ENCODE data around the gene CPSF4.
A peak's percentile ranks its signal among the peaks of the same experiment; 100 is the strongest.

The CPSF4 gene

DNA sequence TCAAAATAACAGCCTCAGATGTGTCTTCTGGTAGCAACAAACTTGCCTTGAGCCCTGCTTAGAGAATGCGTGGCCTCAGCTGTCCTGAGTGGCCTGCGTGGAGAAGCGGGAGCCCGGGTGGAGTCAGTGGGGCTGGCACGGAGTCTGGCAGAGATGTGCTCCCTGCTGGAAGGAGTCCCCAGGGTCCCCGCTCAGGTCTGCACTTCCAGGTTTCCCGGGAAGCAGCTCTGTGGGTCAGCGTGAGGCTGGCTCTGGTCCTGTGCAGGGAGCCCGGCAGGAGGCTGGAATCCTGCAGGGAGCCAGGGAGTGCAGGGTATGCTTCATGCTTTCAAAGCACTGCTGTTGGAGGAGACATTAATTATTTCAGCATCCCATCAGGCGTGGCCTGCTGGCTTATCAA is 10.1 kb downstream of the CPSF4 start:
- DNase-seq (ENCODE audit: low spot score), result no peak

DNA sequence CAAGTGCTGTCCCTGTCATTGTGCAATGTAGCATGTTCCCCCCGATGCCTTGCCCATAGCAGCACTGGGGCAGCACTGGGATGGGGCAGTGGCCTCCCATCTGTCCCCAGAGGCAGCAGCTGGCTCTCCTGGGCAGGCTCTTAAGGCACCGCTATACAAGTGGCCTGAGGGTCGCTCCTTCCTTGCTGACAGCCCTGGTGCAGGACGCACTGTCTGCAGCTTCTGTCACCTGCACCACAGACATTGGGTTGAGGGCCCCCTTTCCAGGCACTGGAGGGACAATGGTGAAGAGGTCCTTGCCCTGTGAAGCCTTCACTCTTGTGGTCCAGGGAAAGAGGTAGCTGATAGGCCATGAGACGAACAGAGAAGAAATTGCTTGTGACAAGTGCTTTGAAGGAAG is 10.6 kb downstream of the CPSF4 start:
- no peak for DNase-seq (ENCODE audit: low spot score)

- DNase-seq (ENCODE audit: low spot score), result no peak
These were observed 13.2 kb downstream of the CPSF4 start for GRCh38 chr7:99451936-99452335.

DNA sequence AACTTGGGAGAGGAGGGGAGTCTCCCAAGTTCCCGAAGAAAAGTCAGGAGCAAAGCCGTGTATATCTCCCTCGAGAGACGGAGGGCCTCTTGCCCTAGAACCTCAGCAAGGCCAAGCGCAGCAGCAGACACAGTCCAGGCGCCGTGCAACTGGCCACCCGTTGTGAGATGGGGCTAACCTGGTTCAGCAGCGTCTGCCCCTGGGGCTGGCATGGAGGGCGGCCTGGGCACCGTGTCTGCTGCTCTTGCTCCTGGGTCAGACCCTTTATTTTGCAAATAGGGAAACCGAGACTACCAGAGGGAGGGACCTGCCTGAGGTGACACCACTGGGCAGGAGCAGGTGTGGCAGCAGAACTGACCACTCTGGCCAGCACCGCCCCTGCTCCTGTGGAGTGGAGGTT is 13.8 kb downstream of the CPSF4 start:
- DNase-seq (ENCODE audit: low spot score), result no peak

GRCh38 chr7:99453105-99453504 is 14.4 kb downstream of the CPSF4 start:
- no peak for DNase-seq (ENCODE audit: low spot score)

DNA sequence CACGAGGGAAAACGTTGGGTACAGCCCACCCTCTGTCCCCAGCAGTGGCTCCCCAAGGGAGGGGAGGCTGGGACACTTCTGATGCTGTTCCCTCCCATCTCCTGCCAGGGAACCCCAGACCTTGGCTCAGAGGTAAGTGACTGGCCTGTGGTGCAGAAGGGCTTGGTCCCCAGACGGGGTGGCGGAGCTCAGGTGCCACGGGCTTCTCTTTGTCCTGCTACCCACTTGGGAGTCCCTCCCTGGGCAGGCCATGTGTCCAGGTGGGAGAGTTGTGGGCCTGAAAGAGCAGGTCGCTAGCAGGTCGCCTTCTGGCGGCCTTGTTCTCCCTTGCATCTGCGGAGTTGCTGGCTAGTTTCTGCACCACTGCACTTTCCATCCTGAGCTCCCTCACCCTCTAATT is 17.1 kb downstream of the CPSF4 start:
- DNase-seq (ENCODE audit: low spot score), result no peak

GRCh38 chr7:99456288-99456687 is 17.5 kb downstream of the CPSF4 start:
- DNase-seq (ENCODE audit: low spot score), result no peak

DNA sequence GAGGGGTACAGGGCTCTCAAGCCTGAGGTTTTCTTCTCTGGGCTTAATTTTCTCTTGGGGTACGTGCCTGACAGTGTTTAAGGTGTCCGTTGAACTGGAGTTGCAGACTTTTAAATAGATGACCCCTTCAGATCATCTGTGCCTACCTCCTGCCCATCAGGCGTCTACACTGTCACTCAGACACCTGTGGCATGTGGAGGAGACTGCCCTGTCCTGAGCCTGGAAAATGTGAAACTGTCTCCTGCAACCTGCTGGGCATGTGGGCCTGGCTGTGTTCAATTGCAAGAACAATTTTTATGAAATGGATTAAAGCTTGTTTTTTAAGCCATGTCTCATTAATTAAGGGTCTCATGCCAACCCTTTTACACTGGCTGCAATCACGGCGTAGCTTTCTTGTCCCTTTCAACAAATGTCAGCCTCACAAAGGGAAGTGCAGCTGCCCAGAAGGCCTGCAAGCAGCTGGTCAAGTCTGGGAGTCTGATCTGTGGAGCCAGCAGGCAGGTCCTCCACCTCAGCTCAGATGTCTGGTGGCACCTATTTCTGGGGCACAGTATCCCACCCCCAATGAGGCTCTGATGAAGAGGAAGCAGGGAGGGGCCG is 18.4 kb downstream of the CPSF4 start:
- DNase-seq (ENCODE audit: low spot score), result no peak

DNA sequence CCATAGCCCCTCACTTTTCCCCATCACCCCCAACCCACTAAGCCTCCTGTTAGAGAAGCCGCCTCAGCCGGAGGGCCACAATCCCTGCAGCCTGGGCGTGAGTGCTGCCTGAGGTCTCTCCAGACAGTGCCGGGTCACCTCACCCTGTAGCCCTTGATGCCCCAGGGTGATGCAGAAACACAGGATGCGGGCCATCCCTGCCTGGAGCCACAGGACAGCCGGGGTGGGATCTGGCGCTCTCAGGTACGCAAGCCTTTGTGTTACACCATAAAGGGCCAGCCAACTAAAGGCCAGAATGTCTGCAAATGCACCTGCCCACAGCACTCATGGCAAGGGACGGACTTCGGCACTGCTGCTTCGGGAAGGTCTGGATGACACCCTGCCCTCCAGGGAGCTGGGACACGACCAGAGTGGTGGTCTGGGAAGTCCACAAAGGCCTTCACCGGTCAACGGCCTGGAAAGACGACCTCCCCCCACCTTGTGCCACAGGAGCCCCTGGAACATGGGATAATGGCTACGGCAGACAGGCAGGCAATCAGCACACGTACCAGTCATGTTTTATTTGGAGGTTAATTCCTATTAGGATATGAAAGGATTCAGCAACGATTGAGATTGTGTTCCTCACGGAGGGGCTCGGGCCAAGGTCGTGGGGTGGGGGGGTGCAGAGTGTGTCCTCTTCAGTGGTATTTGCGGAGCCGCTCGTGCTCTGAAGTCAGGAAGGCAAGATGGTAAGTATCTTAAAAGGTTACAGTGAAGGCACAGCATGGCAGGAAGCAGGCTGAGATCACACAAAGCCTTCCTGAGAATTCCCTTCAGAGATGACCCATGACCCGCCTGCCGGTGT is 19.1 kb downstream of the CPSF4 start:
- no peak for DNase-seq (ENCODE audit: low spot score)

GRCh38 chr7:99459087-99459486 is 20.3 kb downstream of the CPSF4 start:
- peak; percentile 42 for DNase-seq (ENCODE audit: low spot score)

DNA sequence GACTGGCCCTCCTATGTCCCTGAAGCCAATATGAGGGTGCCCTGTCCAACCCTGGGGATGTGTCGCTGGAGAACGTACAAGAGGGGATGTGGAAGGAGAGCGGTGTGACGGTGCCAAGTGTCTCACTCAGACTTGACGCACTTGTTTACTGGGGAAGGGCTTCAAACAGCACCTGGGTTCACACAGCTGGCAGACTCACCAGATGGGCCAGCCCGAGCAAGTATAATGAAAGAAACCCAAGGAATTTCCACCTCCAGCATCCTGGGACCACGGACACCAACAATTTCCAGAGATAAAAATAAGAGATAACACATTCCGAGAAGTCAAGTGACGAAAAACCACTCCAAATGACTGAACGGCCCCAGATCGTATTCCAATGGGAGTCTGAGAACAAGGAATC is 21.9 kb downstream of the CPSF4 start:
- no peak for DNase-seq (ENCODE audit: low spot score)

DNA sequence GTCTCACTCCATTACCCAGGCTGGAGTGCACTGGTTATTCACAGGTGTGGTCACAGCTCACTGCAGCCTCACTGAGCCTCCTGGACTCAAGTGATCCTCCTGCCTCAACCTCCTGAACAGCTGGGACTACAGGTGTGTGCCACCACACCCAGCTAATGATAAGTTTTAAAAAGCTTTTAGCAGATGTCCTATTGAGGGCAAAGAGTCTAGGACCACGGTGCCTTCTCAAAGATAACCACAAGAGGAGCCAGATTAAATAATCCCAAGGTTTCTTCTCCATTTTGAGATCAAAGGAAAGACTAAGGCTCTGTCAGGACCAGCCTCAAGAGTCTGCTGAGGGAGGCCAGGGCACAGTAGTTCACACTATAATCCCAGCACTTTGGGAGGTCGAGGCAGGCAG is 22.5 kb downstream of the CPSF4 start:
- no peak for DNase-seq (ENCODE audit: low spot score)

- DNase-seq (ENCODE audit: low spot score), result no peak
These were observed 26.7 kb downstream of the CPSF4 start for GRCh38 chr7:99465421-99465768.

- DNase-seq (ENCODE audit: low spot score), result no peak
These were observed 29.7 kb downstream of the CPSF4 start for GRCh38 chr7:99468336-99468918.

- DNase-seq (ENCODE audit: low spot score), result peak; percentile 68
These were observed 30.8 kb downstream of the CPSF4 start for GRCh38 chr7:99469381-99470065.

- DNase-seq (ENCODE audit: low spot score), result peak; percentile 97
These were observed 34.0 kb downstream of the CPSF4 start, which contains the start of gene ZNF789 for GRCh38 chr7:99472561-99473314. TSS of gene ZNF789 (plus strand) at chr7:99472890. CDS start at chr7:99476457, 3,567 bp downstream.

DNA sequence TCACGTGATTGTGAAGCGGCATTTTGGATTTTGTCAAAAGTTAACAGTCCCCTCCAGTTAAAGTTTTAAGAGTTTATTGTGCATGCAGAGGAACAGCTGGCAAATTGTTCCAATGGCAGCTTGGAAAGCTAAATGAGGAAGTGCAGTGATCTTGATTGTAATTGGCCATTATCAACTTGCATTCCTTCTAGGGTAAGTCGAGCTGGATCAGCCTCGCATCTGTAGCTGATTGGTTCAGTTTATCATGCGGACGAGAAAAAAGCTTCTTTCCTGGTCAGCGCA is 34.5 kb downstream of the CPSF4 start:
- DNase-seq (ENCODE audit: low spot score), result peak; percentile 31

DNA sequence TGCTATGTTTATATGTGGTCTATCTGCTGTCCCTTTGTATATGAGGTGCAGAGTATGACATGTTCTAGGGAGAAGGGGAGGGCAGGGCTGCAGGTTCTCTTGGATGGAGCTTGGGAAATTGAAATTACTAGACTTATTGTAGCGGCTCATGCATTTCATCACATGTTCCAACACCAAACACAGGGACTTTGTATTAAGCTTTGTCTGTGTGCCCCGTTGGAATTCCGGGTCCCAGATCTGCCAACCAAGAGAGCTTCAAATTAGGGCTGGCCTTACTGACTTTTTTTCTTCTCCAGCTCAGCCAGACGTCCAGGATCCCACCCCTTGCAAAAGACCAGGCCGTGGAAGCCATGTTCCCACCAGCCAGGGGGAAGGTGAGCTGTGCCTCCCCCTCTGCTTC is 37.4 kb downstream of the CPSF4 start:
- DNase-seq (ENCODE audit: low spot score), result no peak

GRCh38 chr7:99478464-99479440 is 40.0 kb downstream of the CPSF4 start:
- no peak for DNase-seq (ENCODE audit: low spot score)

- no peak for DNase-seq (ENCODE audit: low spot score)
These were observed 46.4 kb downstream of the CPSF4 start for GRCh38 chr7:99485094-99485493.

GRCh38 chr7:99489235-99489634 is 50.5 kb downstream of the CPSF4 start:
- no peak for DNase-seq (ENCODE audit: low spot score)

All from cerebellar cortex (tissue), 1 donor.